ENCODE results near the gene AUTS2.

GRCh38 chr7:69605070-69605469 lies 6.8 kb downstream of the AUTS2 start:
- no peak for TF ChIP-seq CTCF (IDR thresholded peaks at IDR 0.05; ENCODE audit: low read length)
- no peak for TF ChIP-seq EZH2 (IDR thresholded peaks at IDR 0.05; ENCODE audit: borderline replicate concordance, low read length)

Measured in OCI-LY1 (cell line).